ENCODE results near the gene LEUTX. TPM values are rescaled to one million over a fixed set of nuclear protein-coding genes. Genes with fewer than 3 reads are reported as not detected.

The LEUTX gene
- total RNA-seq, 4 donors from 2014 or later: not detected

- Histone ChIP-seq H3K9me3 (no peaks in the 10 kb centered on the region), H3K27ac (no peak overlapping the region), H3K4me3 (no peak overlapping the region), H3K27me3 (peaks cover 10% of the 10 kb centered on the region), H3K4me1 (peaks cover 5% of the 10 kb centered on the region), H3K36me3 (no peaks in the 10 kb centered on the region)
- TF ChIP-seq CTCF (IDR thresholded peaks at IDR 0.05): no peak
- TF ChIP-seq EP300 (IDR thresholded peaks at IDR 0.05): no peak
- no peak for TF ChIP-seq POLR2AphosphoS5 (IDR thresholded peaks at IDR 0.05)
- no peak for TF ChIP-seq POLR2A (IDR thresholded peaks at IDR 0.05)
- WGBS: 63% methylated on average over 5 of the region's 5 CpGs
- no peak for DNase-seq (ENCODE audit: low spot score in 2 of 2)
Observed at GRCh38 chr19:39795001-39795400, 16.3 kb downstream of the LEUTX start.

DNA sequence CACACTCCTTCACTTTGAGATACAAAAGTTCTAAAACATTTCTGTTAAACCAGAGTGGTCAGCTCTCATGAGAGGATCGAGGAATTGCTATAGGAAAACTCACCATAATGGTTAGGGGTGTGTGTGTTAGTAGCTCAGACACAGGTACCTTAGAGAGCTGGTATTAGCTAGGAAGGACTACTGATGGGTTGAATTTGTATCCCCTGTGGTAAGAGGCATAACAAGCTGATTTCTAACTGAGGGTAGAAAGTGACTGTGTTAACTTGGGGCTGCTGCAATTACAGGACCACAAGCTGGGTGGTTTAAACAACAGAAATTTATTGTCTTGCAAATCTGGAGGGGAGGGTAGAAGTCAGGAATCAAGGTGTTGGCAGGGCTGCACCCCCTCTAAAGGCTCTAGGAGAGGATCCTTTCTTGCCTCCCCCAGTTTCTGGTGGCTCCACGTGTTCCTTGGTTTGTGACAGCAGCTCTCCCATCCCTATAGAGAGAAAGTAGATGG, 17.4 kb downstream of the LEUTX start:
- Histone ChIP-seq H3K27me3 (peaks cover 13% of the 10 kb centered on the region), H3K36me3 (no peaks in the 10 kb centered on the region), H3K4me3 (no peak overlapping the region), H3K4me1 (peaks cover 5% of the 10 kb centered on the region), H3K27ac (no peak overlapping the region), H3K9me3 (no peaks in the 10 kb centered on the region)
- 22% methylated on average over 2 of the region's 2 CpGs for WGBS
- no peak for DNase-seq (ENCODE audit: low spot score in 2 of 2)
- no peak for TF ChIP-seq POLR2A (IDR thresholded peaks at IDR 0.05)
- no peak for TF ChIP-seq POLR2AphosphoS5 (IDR thresholded peaks at IDR 0.05)
- TF ChIP-seq CTCF (IDR thresholded peaks at IDR 0.05): no peak
- TF ChIP-seq EP300 (IDR thresholded peaks at IDR 0.05): no peak

DNA sequence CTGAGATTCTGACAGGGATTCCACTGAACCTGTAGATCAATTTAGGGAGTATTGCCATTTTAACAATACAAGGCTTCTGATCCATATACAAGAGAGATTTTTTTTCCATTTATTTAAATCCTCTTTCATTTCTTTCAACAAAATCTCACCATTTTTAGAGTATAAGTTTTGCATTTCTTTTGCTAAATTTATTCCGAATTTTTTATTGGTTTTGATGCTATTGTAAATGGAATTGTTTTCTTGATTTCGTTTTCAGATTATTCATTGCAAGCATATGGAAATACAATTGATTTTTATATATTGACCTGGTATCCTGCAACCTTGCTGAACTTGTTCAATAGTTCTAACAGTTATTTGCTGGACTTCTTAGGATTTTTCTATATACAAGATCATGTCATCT, 18.4 kb downstream of the LEUTX start:
- Histone ChIP-seq H3K36me3 (no peaks in the 10 kb centered on the region), H3K9me3 (no peaks in the 10 kb centered on the region), H3K27ac (no peak overlapping the region), H3K4me3 (no peak overlapping the region), H3K27me3 (peaks cover 14% of the 10 kb centered on the region), H3K4me1 (peaks cover 5% of the 10 kb centered on the region)
- TF ChIP-seq POLR2A (IDR thresholded peaks at IDR 0.05) (no peak), EP300 (IDR thresholded peaks at IDR 0.05) (no peak), POLR2AphosphoS5 (IDR thresholded peaks at IDR 0.05) (no peak), CTCF (IDR thresholded peaks at IDR 0.05) (no peak)
- WGBS: 71% methylated on average over 2 of the region's 2 CpGs
- no peak for DNase-seq (ENCODE audit: low spot score in 2 of 2)

- H3K36me3 ChIP-seq: no peaks in the 10 kb centered on the region
- no peak for TF ChIP-seq POLR2AphosphoS5 (IDR thresholded peaks at IDR 0.05)
- TF ChIP-seq EP300 (IDR thresholded peaks at IDR 0.05): no peak
- no peak for TF ChIP-seq CTCF (IDR thresholded peaks at IDR 0.05)
- no peak for TF ChIP-seq POLR2A (IDR thresholded peaks at IDR 0.05)
- H3K27ac ChIP-seq: no peak overlapping the region
- H3K27me3 ChIP-seq: peaks cover 13% of the 10 kb centered on the region
- DNase-seq (ENCODE audit: low spot score in 2 of 2): no peak
- no peak overlapping the region for H3K4me3 ChIP-seq
- no peaks in the 10 kb centered on the region for H3K4me1 ChIP-seq
- H3K9me3 ChIP-seq: no peaks in the 10 kb centered on the region
- 16% methylated on average over 4 of the region's 4 CpGs for WGBS
Observed at GRCh38 chr19:39802958-39803357, 24.3 kb downstream of the LEUTX start.

DNA sequence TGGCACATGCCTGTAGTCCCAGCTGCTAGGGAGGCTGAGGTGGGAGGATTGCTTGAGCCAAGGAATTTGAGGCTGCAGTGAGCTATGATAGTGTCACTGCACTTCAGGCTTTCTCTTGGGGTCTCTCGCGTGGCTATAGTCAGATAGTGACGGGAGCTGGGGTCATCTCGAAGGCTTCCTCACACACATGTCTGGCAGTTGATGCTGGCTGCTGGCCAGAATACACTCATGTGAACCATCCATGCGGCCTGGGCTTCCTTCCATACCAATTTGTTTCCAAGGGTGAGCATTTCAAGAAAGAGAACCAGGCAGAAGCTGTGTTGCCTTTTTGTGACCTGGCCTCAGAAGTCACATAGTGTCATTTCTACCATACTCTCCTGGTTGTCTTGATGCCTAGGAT, 26.4 kb downstream of the LEUTX start:
- DNase-seq (ENCODE audit: low spot score in 2 of 2): no peak
- no peak overlapping the region for H3K27ac ChIP-seq

More for the DNA sequence above, 26.4 kb downstream of the LEUTX start:
- Histone ChIP-seq H3K9me3 (no peaks in the 10 kb centered on the region), H3K36me3 (no peaks in the 10 kb centered on the region), H3K4me3 (no peak overlapping the region), H3K27me3 (peaks cover 13% of the 10 kb centered on the region), H3K4me1 (no peaks in the 10 kb centered on the region)
- WGBS: 49% methylated on average over 5 of the region's 5 CpGs
- no peak for TF ChIP-seq POLR2A (IDR thresholded peaks at IDR 0.05)
- no peak for TF ChIP-seq CTCF (IDR thresholded peaks at IDR 0.05)
- TF ChIP-seq POLR2AphosphoS5 (IDR thresholded peaks at IDR 0.05): no peak
- no peak for TF ChIP-seq EP300 (IDR thresholded peaks at IDR 0.05)
